ENCODE results near the gene KDM7A. TPM values are rescaled to one million over a fixed set of nuclear protein-coding genes. Genes with fewer than 3 reads are reported as not detected.

The KDM7A gene
- polyA plus RNA-seq, 1 donor from 2014 or later = 8.2 TPM

- TF ChIP-seq REST (IDR thresholded peaks at IDR 0.05; ENCODE audit: borderline replicate concordance) = no peak
- no peaks in the 10 kb centered on the region for H3K9me2 ChIP-seq (ENCODE audit: insufficient read depth, low read length)
- no peaks in the 10 kb centered on the region for H3K9me3 ChIP-seq (ENCODE audit: low read length)
- no peaks in the 10 kb centered on the region for H3K79me2 ChIP-seq (replicated peaks; ENCODE audit: insufficient read depth, low read length)
- H3K4me2 ChIP-seq (ENCODE audit: low read length) = no peak overlapping the region
- no peak overlapping the region for H2AFZ ChIP-seq (ENCODE audit: low read depth, low read length)
- H4K20me1 ChIP-seq (ENCODE audit: insufficient read depth) = no peaks in the 10 kb centered on the region
- no peaks in the 10 kb centered on the region for H3F3A ChIP-seq (ENCODE audit: insufficient read depth, low read length, poor library complexity, severe bottlenecking)
- no peak overlapping the region for H3K27ac ChIP-seq (ENCODE audit: low read length)
- H3K4me3 ChIP-seq (ENCODE audit: low read length) = no peak overlapping the region
- H3K36me3 ChIP-seq (ENCODE audit: insufficient read depth, low read length) = no peaks in the 10 kb centered on the region
- no peaks in the 10 kb centered on the region for H3K27me3 ChIP-seq (ENCODE audit: insufficient read depth, low read depth, low read length)
- H3K9ac ChIP-seq (ENCODE audit: low read length) = no peak overlapping the region
Observed at GRCh38 chr7:140146574-140146973, 30.2 kb downstream of the KDM7A start.

GRCh38 chr7:140145709-140146108 lies 31.1 kb downstream of the KDM7A start:
- H3K79me2 ChIP-seq (replicated peaks; ENCODE audit: insufficient read depth, low read length) = no peaks in the 10 kb centered on the region
- no peaks in the 10 kb centered on the region for H3F3A ChIP-seq (ENCODE audit: insufficient read depth, low read length, poor library complexity, severe bottlenecking)
- no peaks in the 10 kb centered on the region for H4K20me1 ChIP-seq (ENCODE audit: insufficient read depth)
- no peaks in the 10 kb centered on the region for H3K9me3 ChIP-seq (ENCODE audit: low read length)
- H3K36me3 ChIP-seq (ENCODE audit: insufficient read depth, low read length) = no peaks in the 10 kb centered on the region
- H3K4me3 ChIP-seq (ENCODE audit: low read length) = no peak overlapping the region
- TF ChIP-seq EZH2 (IDR thresholded peaks at IDR 0.05; ENCODE audit: borderline replicate concordance, insufficient read depth, low read length, poor library complexity, severe bottlenecking) (no peak), POLR2AphosphoS5 (IDR thresholded peaks at IDR 0.05) (no peak), TAF1 (IDR thresholded peaks at IDR 0.05; ENCODE audit: low read depth) (no peak), EP300 (conservative IDR thresholded peaks at IDR 0.05; ENCODE audit: poor library complexity, severe bottlenecking) (no peak), SMC3 (conservative IDR thresholded peaks at IDR 0.05; ENCODE audit: poor library complexity) (no peak), REST (IDR thresholded peaks at IDR 0.05; ENCODE audit: borderline replicate concordance) (no peak), CTCF (IDR thresholded peaks at IDR 0.05; ENCODE audit: poor library complexity, severe bottlenecking) (no peak), RAD21 (conservative IDR thresholded peaks at IDR 0.05) (no peak), MXI1 (conservative IDR thresholded peaks at IDR 0.05; ENCODE audit: poor library complexity, severe bottlenecking) (no peak)
- H3K27me3 ChIP-seq (ENCODE audit: insufficient read depth, low read depth, low read length) = no peaks in the 10 kb centered on the region
- no peak overlapping the region for H2AFZ ChIP-seq (ENCODE audit: low read depth, low read length)
- no peak overlapping the region for H3K9ac ChIP-seq (ENCODE audit: low read length)
- no peaks in the 10 kb centered on the region for H3K9me2 ChIP-seq (ENCODE audit: insufficient read depth, low read length)
- no peak overlapping the region for H3K27ac ChIP-seq (ENCODE audit: low read length)
- no peak overlapping the region for H3K4me2 ChIP-seq (ENCODE audit: low read length)

All from neural cell (in vitro differentiated cells).